SK-N-SH (cell line): Measurements from ENCODE around the gene RIPPLY3.

ENCODE experiments used
- CTCF ChIP-seq: fragments of 200-600 bp; sonication (generic); IDR thresholded peaks from 2 replicates; pipeline ENCODE4 v1.6.1; 2017; ENCODE audit warnings: antibody characterized with exemption, mild to moderate bottlenecking, moderate library complexity
- YY1 ChIP-seq: IDR thresholded peaks from 2 replicates; pipeline ENCODE4 v1.4.0; 2012; ENCODE audit warnings: low read depth, mild to moderate bottlenecking
- TF ChIP-seq, protein P1 (sequence below): fragments of 150-350 bp; IDR thresholded peaks from 2 replicates; pipeline ENCODE4 v1.6.1; 2016; ENCODE audit warnings: mild to moderate bottlenecking, low read depth, low read length

GRCh38 chr21:37057614-37058013 lies 51.1 kb downstream of the RIPPLY3 start:
- TF ChIP-seq CTCF = no peak
- TF ChIP-seq, protein P1, sequence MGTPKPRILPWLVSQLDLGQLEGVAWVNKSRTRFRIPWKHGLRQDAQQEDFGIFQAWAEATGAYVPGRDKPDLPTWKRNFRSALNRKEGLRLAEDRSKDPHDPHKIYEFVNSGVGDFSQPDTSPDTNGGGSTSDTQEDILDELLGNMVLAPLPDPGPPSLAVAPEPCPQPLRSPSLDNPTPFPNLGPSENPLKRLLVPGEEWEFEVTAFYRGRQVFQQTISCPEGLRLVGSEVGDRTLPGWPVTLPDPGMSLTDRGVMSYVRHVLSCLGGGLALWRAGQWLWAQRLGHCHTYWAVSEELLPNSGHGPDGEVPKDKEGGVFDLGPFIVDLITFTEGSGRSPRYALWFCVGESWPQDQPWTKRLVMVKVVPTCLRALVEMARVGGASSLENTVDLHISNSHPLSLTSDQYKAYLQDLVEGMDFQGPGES = no peak
- no peak for TF ChIP-seq YY1
